WTC11 (cell line): ENCODE data around the gene STX8. TPM values are rescaled to one million over a fixed set of nuclear protein-coding genes. Genes with fewer than 3 reads are reported as not detected.

ENCODE experiments used
- ATAC-seq: fragments of 200-7000 bp; cut with Tn5 transposase; 2 replicates; pipeline ENCODE4 v1.10.0; 2021; ENCODE audit warnings: mild to moderate bottlenecking, moderate library complexity
- CTCF ChIA-PET: fragments of 300-600 bp; sonication (Branson Sonifier 250); formaldehyde crosslinking; loops from one replicate; lab custom pipeline; 2021; ENCODE audit warnings: antibody characterized with exemption; lab: Charles Lee
- POLR2A ChIA-PET: fragments of 350-600 bp; sonication (Branson Sonifier 250); formaldehyde crosslinking; loops from one replicate; lab custom pipeline; 2021; ENCODE audit warnings: antibody characterized with exemption; lab: Charles Lee
- DNase-seq: peaks from one replicate; pipeline ENCODE4 v3.0.0; 2021; ENCODE audit warnings: low spot score
- H3K27ac Mint-ChIP-seq: 2 replicates; pipeline ENCODE4 v1.8.0; 2021; ENCODE audit warnings: mixed read lengths
- H3K27me3 Mint-ChIP-seq: 2 replicates; pipeline ENCODE4 v1.8.0; 2021; ENCODE audit warnings: low read depth, mild to moderate bottlenecking, moderate library complexity, mixed read lengths
- H3K36me3 Mint-ChIP-seq: 2 replicates; pipeline ENCODE4 v1.8.0; 2021; ENCODE audit warnings: mixed read lengths
- H3K4me1 Mint-ChIP-seq: 2 replicates; pipeline ENCODE4 v1.8.0; 2022; ENCODE audit warnings: mixed read lengths
- H3K4me3 Mint-ChIP-seq: 2 replicates; pipeline ENCODE4 v1.8.0; 2021; ENCODE audit warnings: mild to moderate bottlenecking, moderate library complexity, mixed read lengths
- H3K9me3 Mint-ChIP-seq: 2 replicates; pipeline ENCODE4 v1.8.0; 2021; ENCODE audit warnings: mixed read lengths
- AR ChIP-seq: fragments of 250-450 bp; sonication (Bioruptor Pico); IDR thresholded peaks from 2 replicates; pipeline ENCODE4 v1.9.0; 2021; ENCODE audit warnings: mild to moderate bottlenecking
- CDX4 ChIP-seq: fragments of 250-450 bp; sonication (Bioruptor Pico); IDR thresholded peaks from 2 replicates; pipeline ENCODE4 v1.9.0; 2021; ENCODE audit warnings: moderate library complexity, mild to moderate bottlenecking, inconsistent platforms, borderline replicate concordance
- CREB1 ChIP-seq: sonication (generic); formaldehyde crosslinking; IDR thresholded peaks from 2 replicates; pipeline ENCODE4 v1.8.0; 2023; ENCODE audit warnings: mild to moderate bottlenecking, missing genetic modification reagents
- CTCF ChIP-seq: fragments of 200-600 bp; IDR thresholded peaks from 2 replicates; pipeline ENCODE4 v1.8.0; 2022; ENCODE audit warnings: antibody characterized with exemption
- E2F5 ChIP-seq: sonication (generic); formaldehyde crosslinking; IDR thresholded peaks from 2 replicates; pipeline ENCODE4 v1.8.1; 2022; ENCODE audit warnings: mild to moderate bottlenecking, moderate library complexity, missing genetic modification reagents
- ERG ChIP-seq: fragments of 250-450 bp; sonication (Bioruptor Pico); IDR thresholded peaks from 2 replicates; pipeline ENCODE4 v1.8.0; 2021; ENCODE audit warnings: mild to moderate bottlenecking
- ETV6 ChIP-seq: sonication (generic); formaldehyde crosslinking; IDR thresholded peaks from 2 replicates; pipeline ENCODE4 v1.8.1; 2022; ENCODE audit warnings: mild to moderate bottlenecking, missing genetic modification reagents
- GABPB1 ChIP-seq: sonication (generic); formaldehyde crosslinking; IDR thresholded peaks from 2 replicates; pipeline ENCODE4 v1.8.1; 2023; ENCODE audit warnings: mild to moderate bottlenecking, missing genetic modification reagents
- HMGXB4 ChIP-seq: sonication (generic); formaldehyde crosslinking; IDR thresholded peaks from 2 replicates; pipeline ENCODE4 v1.8.1; 2023; ENCODE audit warnings: mild to moderate bottlenecking, moderate library complexity, missing genetic modification reagents
- KAT7 ChIP-seq: sonication (generic); formaldehyde crosslinking; IDR thresholded peaks from 2 replicates; pipeline ENCODE4 v1.8.1; 2023; ENCODE audit warnings: missing genetic modification reagents, mild to moderate bottlenecking, borderline replicate concordance
- MLX ChIP-seq: sonication (generic); formaldehyde crosslinking; IDR thresholded peaks from 2 replicates; pipeline ENCODE4 v1.8.1; 2023; ENCODE audit warnings: mild to moderate bottlenecking, missing genetic modification reagents, moderate library complexity
- PRDM15 ChIP-seq: sonication (generic); formaldehyde crosslinking; IDR thresholded peaks from 2 replicates; pipeline ENCODE4 v1.8.0; 2022; ENCODE audit warnings: missing genetic modification reagents
- RELA ChIP-seq: sonication (generic); formaldehyde crosslinking; IDR thresholded peaks from 2 replicates; pipeline ENCODE4 v1.8.1; 2022; ENCODE audit warnings: missing genetic modification reagents, mild to moderate bottlenecking, borderline replicate concordance
- SMAD4 ChIP-seq: sonication (generic); formaldehyde crosslinking; IDR thresholded peaks from 2 replicates; pipeline ENCODE4 v1.8.0; 2022; ENCODE audit warnings: mild to moderate bottlenecking, missing genetic modification reagents
- TCF7 ChIP-seq: sonication (generic); formaldehyde crosslinking; IDR thresholded peaks from 2 replicates; pipeline ENCODE4 v1.8.0; 2022; ENCODE audit warnings: mild to moderate bottlenecking, low read depth, missing genetic modification reagents, moderate library complexity
- TP53 ChIP-seq: sonication (generic); formaldehyde crosslinking; IDR thresholded peaks from 2 replicates; pipeline ENCODE4 v1.8.1; 2023; ENCODE audit warnings: mild to moderate bottlenecking, missing genetic modification reagents
- USF2 ChIP-seq: sonication (generic); formaldehyde crosslinking; IDR thresholded peaks from 2 replicates; pipeline ENCODE4 v1.8.1; 2023; ENCODE audit warnings: mild to moderate bottlenecking, missing genetic modification reagents, moderate library complexity
- total RNA-seq: library from RNA; stranded (reverse); gene quantifications from 3 replicates; pipeline ENCODE4 v1.2.3, GENCODE V29; 2021

The STX8 gene
- total RNA-seq, 1 experiment from 2014 or later = 39.9 TPM

- TF ChIP-seq E2F5 (CRISPR knock-in tag) = no peak
- no peak for TF ChIP-seq CTCF
- no peak for TF ChIP-seq TCF7 (CRISPR knock-in tag)
- no peak for TF ChIP-seq PRDM15 (CRISPR knock-in tag)
- no peak for TF ChIP-seq ERG
- no peak for TF ChIP-seq KAT7 (CRISPR knock-in tag)
- no peak for TF ChIP-seq CDX4 (CRISPR knock-in tag)
- no peak for TF ChIP-seq HMGXB4
- DNase-seq = no peak
- Mint-ChIP-seq H3K36me3 (0 out of 2 replicates have a peak, but pooled peaks cover 3% of the 10 kb centered on the region), H3K27ac (no peak overlapping the region), H3K9me3 (peaks cover 9% of the 10 kb centered on the region), H3K27me3 (no peaks in the 10 kb centered on the region), H3K4me3 (no peak overlapping the region), H3K4me1 (peaks cover 12% of the 10 kb centered on the region)
- POLR2A ChIA-PET = no interaction called here
- CTCF ChIA-PET = interaction anchor here (0.8 to 1.1 kb wide), 2 partner anchors 31 to 600 kb away, joined by 3 to 5 read pairs; no protein-coding TSS in a partner anchor
- no peak for ATAC-seq
Measured at GRCh38 chr17:9432934-9433421, 142.6 kb downstream of the STX8 start.

GRCh38 chr17:9432134-9432885 is 143.3 kb downstream of the STX8 start:
- peak overlapping the region; percentile 17; the same call in 1 of the 2 replicates for H3K27ac Mint-ChIP-seq
- ChIA-PET CTCF (interaction anchor here (1.1 kb wide), 1 partner anchor 600 kb away, joined by 5 read pairs; no protein-coding TSS in a partner anchor), POLR2A (no interaction called here)
- DNase-seq (no peak), ATAC-seq (no peak)
- peaks cover 9% of the 10 kb centered on the region for H3K9me3 Mint-ChIP-seq
- no peak overlapping the region for H3K4me3 Mint-ChIP-seq
- no peaks in the 10 kb centered on the region for H3K27me3 Mint-ChIP-seq
- 0 out of 2 replicates have a peak, but pooled peaks cover 3% of the 10 kb centered on the region for H3K36me3 Mint-ChIP-seq
- peaks cover 12% of the 10 kb centered on the region for H3K4me1 Mint-ChIP-seq
- TF ChIP-seq AR (CRISPR knock-in tag) = no peak
- TF ChIP-seq GABPB1 (CRISPR knock-in tag) = no peak
- no peak for TF ChIP-seq ETV6 (CRISPR knock-in tag)
- TF ChIP-seq USF2 (CRISPR knock-in tag) = no peak
- no peak for TF ChIP-seq RELA (CRISPR knock-in tag)
- TF ChIP-seq CREB1 (CRISPR knock-in tag) = no peak
- no peak for TF ChIP-seq SMAD4 (CRISPR knock-in tag)
- TF ChIP-seq TP53 (CRISPR knock-in tag) = no peak
- no peak for TF ChIP-seq MLX
